HG02588 (cell line): ENCODE measurements around the gene SHROOM2.

Source experiments
- ATAC-seq: cut with Tn5 transposase; IDR thresholded peaks from one replicate; pipeline ENCODE4 v1.9.1; 2021; ENCODE audit warnings: mild to moderate bottlenecking, moderate library complexity; ENCODE audit not compliant: unreplicated experiment

The SHROOM2 gene

DNA sequence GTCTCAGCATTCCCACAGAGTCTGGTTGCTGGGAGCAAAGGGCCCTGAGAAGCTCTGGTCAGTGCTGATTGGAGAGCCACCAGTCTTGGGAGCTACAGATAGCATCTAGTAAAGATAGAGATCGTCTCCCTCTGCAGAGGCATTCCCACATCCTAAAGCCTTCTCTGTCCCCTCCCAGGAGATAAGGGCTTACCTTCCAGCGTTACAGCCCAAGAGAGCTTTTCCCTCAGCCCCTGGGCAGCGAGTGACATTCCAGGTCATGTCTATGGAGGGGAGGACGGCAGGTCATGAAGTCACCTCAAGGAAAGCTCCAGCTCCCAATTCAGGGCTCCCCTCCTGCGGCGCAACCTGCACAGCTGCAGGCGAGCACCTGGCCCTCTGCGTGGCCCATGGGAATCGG, 210.8 kb downstream of the SHROOM2 start:
- ATAC-seq = no peak

- no peak for ATAC-seq
Observed at GRCh38 chrX:9997524-9997923, 211.3 kb downstream of the SHROOM2 start.
